Endothelial cell of umbilical vein (primary cell): ENCODE results near the gene INTS11. TPM values are rescaled to one million over a fixed set of nuclear protein-coding genes. Genes with fewer than 3 reads are reported as not detected.

Experiments
- BruUV-seq: library from RNA; stranded (reverse); fragments of 400-500 nt; replicated peaks from 2 replicates; lab custom pipeline; 2021; lab: Mats Ljungman, UMichigan
- CTCF ChIA-PET: fragments of 300-600, 350-600 bp; sonication (Branson Sonifier 250); formaldehyde crosslinking; loops from one replicate; lab custom pipeline; 2021; ENCODE audit warnings: antibody characterized with exemption, inconsistent platforms; lab: Charles Lee
- POLR2A ChIA-PET: fragments of 300-600, 350-600 bp; sonication (Branson Sonifier 250); formaldehyde crosslinking; loops from one replicate; lab custom pipeline; 2021; ENCODE audit warnings: antibody characterized with exemption, inconsistent platforms; lab: Charles Lee
- DNase-seq: peaks from one replicate; pipeline ENCODE4 v3.0.0-alpha.2; 2011; ENCODE audit warnings: low read depth, low spot score
- FAIRE-seq: peaks from 2 replicates; lab custom pipeline; 2011; peaks lifted over from hg19 to GRCh38; lab: Jason Lieb, UNC
- H2AFZ ChIP-seq: 2 replicates; pipeline ENCODE4 v1.6.0; 2012; ENCODE audit warnings: low read depth, low read length, control low read depth, inconsistent platforms
- H3K27ac ChIP-seq: 2 replicates; pipeline ENCODE4 v1.5.1; 2011; ENCODE audit warnings: low read depth, mild to moderate bottlenecking, control low read depth, low read length, moderate library complexity; ENCODE audit not compliant: insufficient read depth
- H3K27me3 ChIP-seq, 2 experiments: 2 replicates each; pipeline versions ENCODE4 v1.6.0 to v1.6.1; 2011; ENCODE audit warnings: low read length in 2 of 2, mixed read lengths in 1 of 2; ENCODE audit not compliant: control insufficient read depth in 2 of 2, insufficient read depth in 2 of 2
- H3K36me3 ChIP-seq, 2 experiments: 2 replicates in 1 of 2; 3 replicates in 1 of 2; pipeline ENCODE4 v1.5.1; 2011; ENCODE audit warnings: low read length in 2 of 2, mild to moderate bottlenecking in 1 of 2, moderate library complexity in 1 of 2; ENCODE audit not compliant: control insufficient read depth in 2 of 2, insufficient read depth in 2 of 2; ENCODE audit errors: extremely low read depth in 1 of 2
- H3K4me1 ChIP-seq: 3 replicates; pipeline ENCODE4 v1.5.1; 2011; ENCODE audit warnings: mild to moderate bottlenecking, low read length; ENCODE audit not compliant: control insufficient read depth, insufficient read depth; ENCODE audit errors: extremely low read depth
- H3K4me2 ChIP-seq: 2 replicates; pipeline ENCODE4 v1.6.1; 2011; ENCODE audit warnings: low read length, control low read depth, mixed read lengths; ENCODE audit not compliant: insufficient read depth
- H3K4me3 ChIP-seq, 3 experiments: fragments of 200-600 bp in 1 of 3; sonication (generic), shearing (Covaris generic) in 1 of 3; replicated peaks in 1 of 3; 2 replicates each; pipeline ENCODE4 v1.5.1; 2011 to 2016; ENCODE audit warnings: control low read depth in 3 of 3, low read length in 3 of 3, mild to moderate bottlenecking in 2 of 3, inconsistent platforms in 1 of 3, low read depth in 1 of 3, moderate library complexity in 1 of 3; ENCODE audit not compliant: insufficient read depth in 1 of 3
- H3K79me2 ChIP-seq: 2 replicates; pipeline ENCODE4 v1.6.0; 2012; ENCODE audit warnings: low read length, inconsistent platforms; ENCODE audit not compliant: control insufficient read depth, insufficient read depth
- H3K9ac ChIP-seq: replicated peaks from 2 replicates; pipeline ENCODE3; 2011; ENCODE audit warnings: low read length, control low read depth; ENCODE audit not compliant: insufficient read depth; ENCODE audit errors: extremely low read depth
- H3K9me1 ChIP-seq: replicated peaks from 3 replicates; pipeline ENCODE4 v1.6.0; 2011; ENCODE audit warnings: mild to moderate bottlenecking, low read length; ENCODE audit not compliant: control insufficient read depth, insufficient read depth; ENCODE audit errors: extremely low read depth
- H3K9me3 ChIP-seq: replicated peaks from 2 replicates; pipeline ENCODE4 v1.5.1; 2012; ENCODE audit warnings: low read length, inconsistent platforms; ENCODE audit not compliant: control insufficient read depth, insufficient read depth
- H4K20me1 ChIP-seq: replicated peaks from 2 replicates; pipeline ENCODE3; 2011; ENCODE audit warnings: mild to moderate bottlenecking, low read length; ENCODE audit not compliant: control insufficient read depth, insufficient read depth; ENCODE audit errors: extremely low read depth
- EZH2 ChIP-seq: IDR thresholded peaks from 2 replicates; pipeline ENCODE4 v1.6.1; 2012; ENCODE audit warnings: borderline replicate concordance, low read depth, mild to moderate bottlenecking, moderate library complexity, low read length, inconsistent platforms; ENCODE audit not compliant: severe bottlenecking
- GATA2 ChIP-seq: IDR thresholded peaks from 2 replicates; pipeline ENCODE4 v1.7.0; 2011; ENCODE audit warnings: low read depth, mild to moderate bottlenecking, moderate library complexity, mixed read lengths, low read length; ENCODE audit not compliant: insufficient read length, insufficient read depth
- JUN ChIP-seq: IDR thresholded peaks from 2 replicates; pipeline ENCODE4 v1.6.1; 2011; ENCODE audit warnings: borderline replicate concordance, low read depth; ENCODE audit not compliant: insufficient read length, insufficient read depth
- MYC ChIP-seq: IDR thresholded peaks from one replicate; pipeline ENCODE4 v1.6.1; 2011; ENCODE audit warnings: mild to moderate bottlenecking, low read depth, low read length
- POLR2A ChIP-seq: IDR thresholded peaks from 2 replicates; pipeline ENCODE4 v1.6.1; 2012; ENCODE audit warnings: low read depth, mild to moderate bottlenecking, control low read depth, low read length
- POLR2AphosphoS5 ChIP-seq: IDR thresholded peaks from 2 replicates; pipeline ENCODE4 v1.6.1; 2012; ENCODE audit warnings: low read depth, mild to moderate bottlenecking, control low read depth, low read length, moderate library complexity; ENCODE audit not compliant: insufficient read depth
- dilution Hi-C: fragments of 300-500 bp; cut with MboI; formaldehyde crosslinking; loops from one replicate; pipeline ENCODE4 v1.15.0; 2019; ENCODE audit warnings: low sequenced_read_pairs; ENCODE audit not compliant: extremely low pct_ligation_motif_present
- intact Hi-C: fragments of 100-400 bp; cut with micrococcal nuclease; formaldehyde crosslinking; loops from one replicate; pipeline ENCODE4 v1.10.0; 2022
- polyA plus RNA-seq, 4 experiments: library from polyadenylated mRNA; depleted of rRNA in 3 of 4; stranded (reverse) in 3 of 4; unstranded in 1 of 4; fragments of >200 nt; gene quantifications; 2 replicates each; pipeline versions ENCODE4 v1.2.1 to v1.2.3, GENCODE V29; 2011 to 2012; ENCODE audit warnings: missing spikeins in 1 of 4
- total RNA-seq: library from RNA; stranded (reverse); gene quantifications from 2 replicates; pipeline ENCODE4 v1.2.3, GENCODE V29; 2021
- TF ChIP-seq, protein P1 (sequence below): IDR thresholded peaks from 2 replicates; pipeline ENCODE4 v1.6.1; 2011; ENCODE audit not compliant: insufficient read depth, insufficient read length
- TF ChIP-seq, protein P2 (sequence below), 2 donors: IDR thresholded peaks; 1 replicate in 1 of 2; 2 replicates in 1 of 2; pipeline ENCODE4 v1.5.1; 2011; ENCODE audit warnings: low read length in 2 of 2, mild to moderate bottlenecking in 2 of 2, moderate library complexity in 2 of 2, control low read depth in 1 of 2, inconsistent platforms in 1 of 2, low read depth in 1 of 2; ENCODE audit not compliant: insufficient read depth in 1 of 2; ENCODE audit errors: extremely low read depth in 1 of 2

INTS11 gene
- total and polyA plus RNA-seq, 2 donors (not counting 3 experiments of a cell fraction or from before 2014, with no cell fraction given): 132 to 222 TPM

DNA sequence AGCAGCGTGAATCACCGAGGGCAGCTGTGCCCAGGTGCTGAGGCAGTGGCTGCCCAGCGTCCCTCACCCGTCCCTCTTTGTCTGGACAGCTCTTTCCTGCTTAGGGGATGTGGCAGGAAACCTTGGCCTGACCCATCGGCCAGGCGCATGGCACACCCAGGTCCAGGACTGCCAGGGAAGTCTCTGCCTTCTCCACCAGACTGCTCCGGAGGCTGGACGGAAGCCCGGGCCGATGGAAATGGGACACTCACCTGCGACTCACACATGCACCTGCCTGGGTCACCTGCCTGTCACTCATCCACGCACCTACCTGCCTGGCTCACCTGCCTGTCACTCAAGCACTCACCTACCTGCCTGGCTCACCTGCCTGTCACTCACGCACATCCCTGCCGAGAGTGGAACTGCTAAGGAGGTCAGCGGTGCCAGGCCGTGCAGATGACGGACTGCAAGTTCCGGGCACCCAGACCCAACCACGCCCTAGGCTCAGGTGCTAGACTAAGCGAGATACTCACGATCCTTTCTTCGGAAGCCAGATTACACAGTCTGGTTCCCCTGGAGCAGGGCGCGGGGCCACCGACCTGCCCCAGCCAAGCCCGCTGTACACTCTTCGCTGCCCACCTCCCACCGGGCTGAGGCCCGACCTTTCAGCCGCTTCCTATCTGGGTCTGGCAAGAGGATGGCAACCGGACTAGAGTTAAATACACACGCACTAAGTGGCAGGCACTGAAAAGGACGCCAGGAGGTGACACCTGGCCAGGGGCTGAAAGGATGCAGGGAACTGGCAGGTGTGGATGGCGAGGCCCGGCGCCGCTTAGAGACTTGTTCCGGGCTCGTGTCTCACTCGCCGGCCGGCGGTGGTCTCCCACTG, 51.9 kb downstream of the INTS11 start:
- H3K27me3 ChIP-seq: no peaks in the 10 kb centered on the region
- H3K9ac ChIP-seq: peak overlapping the region; percentile 90
- TSS peak; percentile 77 for BruUV-seq
- TF ChIP-seq POLR2A: no peak
- TF ChIP-seq, protein P1, sequence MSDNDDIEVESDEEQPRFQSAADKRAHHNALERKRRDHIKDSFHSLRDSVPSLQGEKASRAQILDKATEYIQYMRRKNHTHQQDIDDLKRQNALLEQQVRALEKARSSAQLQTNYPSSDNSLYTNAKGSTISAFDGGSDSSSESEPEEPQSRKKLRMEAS: no peak
- TF ChIP-seq GATA2: no peak
- no peak for TF ChIP-seq EZH2
- TF ChIP-seq JUN: no peak
- TF ChIP-seq, protein P2, sequence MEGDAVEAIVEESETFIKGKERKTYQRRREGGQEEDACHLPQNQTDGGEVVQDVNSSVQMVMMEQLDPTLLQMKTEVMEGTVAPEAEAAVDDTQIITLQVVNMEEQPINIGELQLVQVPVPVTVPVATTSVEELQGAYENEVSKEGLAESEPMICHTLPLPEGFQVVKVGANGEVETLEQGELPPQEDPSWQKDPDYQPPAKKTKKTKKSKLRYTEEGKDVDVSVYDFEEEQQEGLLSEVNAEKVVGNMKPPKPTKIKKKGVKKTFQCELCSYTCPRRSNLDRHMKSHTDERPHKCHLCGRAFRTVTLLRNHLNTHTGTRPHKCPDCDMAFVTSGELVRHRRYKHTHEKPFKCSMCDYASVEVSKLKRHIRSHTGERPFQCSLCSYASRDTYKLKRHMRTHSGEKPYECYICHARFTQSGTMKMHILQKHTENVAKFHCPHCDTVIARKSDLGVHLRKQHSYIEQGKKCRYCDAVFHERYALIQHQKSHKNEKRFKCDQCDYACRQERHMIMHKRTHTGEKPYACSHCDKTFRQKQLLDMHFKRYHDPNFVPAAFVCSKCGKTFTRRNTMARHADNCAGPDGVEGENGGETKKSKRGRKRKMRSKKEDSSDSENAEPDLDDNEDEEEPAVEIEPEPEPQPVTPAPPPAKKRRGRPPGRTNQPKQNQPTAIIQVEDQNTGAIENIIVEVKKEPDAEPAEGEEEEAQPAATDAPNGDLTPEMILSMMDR (IDR thresholded peaks at IDR 0.05; ENCODE audit: extremely low read depth in 1 of 2, insufficient read depth in 1 of 2, low read depth in 1 of 2, low read length in 2 of 2): no peak
- TF ChIP-seq MYC: no peak
- TF ChIP-seq POLR2AphosphoS5: peak; percentile 24
- H4K20me1 ChIP-seq: no peaks in the 10 kb centered on the region
- H3K36me3 ChIP-seq: peaks cover 0 to 6% of the 10 kb centered on the region in 2 experiments
- intact Hi-C loops: loop anchor here (2.0 to 5.0 kb wide), 3 partner anchors 26 to 260 kb away; partner anchors contain the start of genes C1QTNF12, ISG15 and PUSL1
- CTCF ChIA-PET: interaction anchor here (1.0 to 2.1 kb wide), 6 partner anchors 18 to 288 kb away, joined by 3 to 11 read pairs (median 7); no protein-coding TSS in a partner anchor
- peaks cover 50% of the 10 kb centered on the region for H3K79me2 ChIP-seq
- H3K9me1 ChIP-seq: no peaks in the 10 kb centered on the region
- H2AFZ ChIP-seq: no peak overlapping the region
- peak overlapping the region; percentile 32 for H3K4me2 ChIP-seq
- H3K4me3 ChIP-seq: peak overlapping the region; percentile 43 to 72 (median 64)
- peak overlapping the region; percentile 69 for H3K27ac ChIP-seq
- dilution Hi-C loops: no loop called here
- no peaks in the 10 kb centered on the region for H3K9me3 ChIP-seq
- DNase-seq (peak; percentile 51), FAIRE-seq (peak; percentile 69)
- POLR2A ChIA-PET: interaction anchor here (0.7 kb wide), 1 partner anchor 41 kb away, joined by 3 read pairs; no protein-coding TSS in a partner anchor
- H3K4me1 ChIP-seq: peaks cover 24% of the 10 kb centered on the region
